GM11168 (cell line): ENCODE results near the gene MRPL53.

ENCODE experiments used
- in situ Hi-C: fragments of 300-500 bp; cut with MboI; formaldehyde crosslinking; loops from one replicate; pipeline ENCODE4 v1.12.0; 2022; ENCODE audit warnings: low sequenced_read_pairs; ENCODE audit not compliant: unreplicated experiment

MRPL53 gene

DNA sequence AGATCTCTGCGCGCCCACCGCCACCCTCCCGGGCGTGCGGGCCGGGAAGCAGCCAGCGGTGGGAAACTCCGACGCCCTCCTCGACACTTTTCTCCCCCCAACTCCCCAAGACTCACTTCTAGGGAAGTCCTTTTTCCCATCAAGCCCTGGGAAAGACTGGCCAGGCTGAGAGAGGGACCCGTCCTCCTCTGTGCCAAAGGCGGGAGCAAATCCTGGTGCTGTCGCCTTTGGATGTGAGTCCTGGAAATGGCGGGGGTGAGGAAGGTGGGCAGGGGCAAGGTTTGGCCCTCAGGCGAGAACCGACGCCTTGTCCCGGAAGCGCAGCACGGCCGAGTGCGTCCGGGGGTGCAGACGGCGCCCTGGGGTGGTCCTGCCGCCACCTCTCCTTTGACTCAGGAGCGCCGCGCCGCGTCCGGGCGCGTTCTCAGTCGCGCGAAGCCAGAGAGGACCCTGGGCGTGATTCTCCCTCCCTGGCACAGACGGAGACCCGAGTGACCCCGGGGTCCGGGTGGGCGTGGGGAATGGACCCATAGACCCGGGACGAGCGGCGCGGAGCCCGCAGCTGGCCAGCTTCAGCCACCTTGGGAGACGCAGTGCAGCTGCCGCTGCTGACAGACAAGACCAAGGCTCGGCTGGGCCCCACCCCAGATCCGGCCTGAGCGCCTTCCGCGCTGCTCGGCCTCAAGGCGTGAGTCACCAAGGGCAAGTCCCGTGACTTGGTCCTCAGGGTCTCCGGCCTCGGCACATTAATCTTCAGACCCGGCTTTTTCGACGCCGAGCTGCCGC lies 30.4 kb upstream of the MRPL53 start:
- in situ Hi-C loops = no loop called here

DNA sequence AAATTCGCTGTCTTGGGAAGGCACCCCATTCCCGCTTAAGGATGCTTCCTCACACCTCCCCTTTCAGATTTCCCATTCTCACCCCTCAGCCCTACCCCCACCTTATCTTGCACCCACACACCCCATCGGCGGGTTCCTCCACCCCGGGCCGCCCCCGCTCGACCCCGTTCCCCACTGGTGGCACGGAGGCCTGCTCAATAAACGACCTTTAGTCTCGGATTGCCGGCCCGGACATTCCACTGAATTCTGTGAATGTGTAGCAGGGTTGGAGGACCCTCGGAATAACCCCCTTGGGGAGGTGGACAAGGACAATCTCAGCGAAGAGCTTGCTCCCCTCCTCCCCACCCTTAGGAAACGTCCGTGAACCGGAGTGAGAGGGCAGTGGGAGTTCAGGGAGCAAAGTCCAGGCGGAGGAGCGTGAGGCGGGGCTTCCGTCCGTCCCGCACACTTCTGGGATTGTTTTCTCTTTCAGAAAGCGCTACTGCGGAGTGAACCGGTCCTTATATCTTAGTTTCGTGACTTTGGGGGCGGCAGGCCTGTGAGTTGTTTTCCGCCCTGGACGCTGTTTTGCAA lies 29.8 kb upstream of the MRPL53 start:
- in situ Hi-C loops = no loop called here

DNA sequence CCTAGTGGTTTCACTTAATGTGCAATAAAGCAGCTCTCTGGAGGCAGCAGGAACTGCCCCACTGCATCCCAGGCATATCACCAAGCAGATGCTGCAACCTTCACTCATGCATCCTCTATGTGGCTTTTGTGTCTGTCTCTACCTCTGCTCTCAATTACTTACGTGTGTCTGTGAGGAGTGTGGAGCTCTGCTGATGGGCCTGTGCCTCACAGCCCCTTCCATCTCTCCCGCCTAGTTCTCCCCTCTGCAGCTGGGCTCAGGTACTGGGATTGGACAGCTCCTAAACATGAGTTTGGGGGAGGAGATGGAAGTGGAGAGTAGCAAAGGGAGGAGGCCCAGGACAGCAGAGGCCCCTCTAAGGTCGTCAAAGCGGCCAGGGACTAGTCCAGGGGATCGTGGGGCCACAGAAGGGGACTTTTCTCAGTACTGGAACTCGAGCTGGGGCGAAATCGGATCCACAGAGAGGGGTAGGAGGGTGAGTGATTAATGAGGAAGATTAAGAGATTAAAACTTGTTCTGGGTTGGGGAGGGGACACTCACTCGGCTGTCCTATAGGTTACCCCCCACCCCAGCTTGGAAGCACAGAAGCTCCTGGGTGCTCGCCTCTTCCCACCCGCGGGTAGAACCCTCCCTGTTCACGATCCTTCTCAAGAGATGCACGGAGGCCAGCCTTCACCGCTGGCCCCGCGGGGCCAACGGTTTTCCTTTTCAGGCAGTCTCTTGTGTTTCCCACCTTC lies 29.0 kb upstream of the MRPL53 start:
- in situ Hi-C loops = no loop called here

DNA sequence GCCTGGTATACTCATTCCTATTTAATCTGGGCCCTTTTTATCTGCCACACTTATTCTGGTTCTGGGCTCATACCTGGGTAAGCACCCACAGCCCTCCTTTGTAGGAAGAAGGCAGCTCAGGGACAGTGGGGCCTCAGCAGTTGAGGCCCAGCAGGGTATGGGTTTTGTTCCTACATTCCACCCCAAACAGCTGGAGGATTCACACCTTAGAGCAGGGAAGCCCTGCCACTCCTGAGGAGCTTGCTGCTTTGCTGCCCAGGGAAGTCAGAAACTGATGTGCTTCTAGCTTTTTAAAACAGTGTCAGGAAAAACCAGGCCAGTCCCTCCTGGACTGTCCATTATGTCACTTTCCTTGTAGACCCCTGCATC lies 28.1 kb upstream of the MRPL53 start:
- in situ Hi-C loops = no loop called here

DNA sequence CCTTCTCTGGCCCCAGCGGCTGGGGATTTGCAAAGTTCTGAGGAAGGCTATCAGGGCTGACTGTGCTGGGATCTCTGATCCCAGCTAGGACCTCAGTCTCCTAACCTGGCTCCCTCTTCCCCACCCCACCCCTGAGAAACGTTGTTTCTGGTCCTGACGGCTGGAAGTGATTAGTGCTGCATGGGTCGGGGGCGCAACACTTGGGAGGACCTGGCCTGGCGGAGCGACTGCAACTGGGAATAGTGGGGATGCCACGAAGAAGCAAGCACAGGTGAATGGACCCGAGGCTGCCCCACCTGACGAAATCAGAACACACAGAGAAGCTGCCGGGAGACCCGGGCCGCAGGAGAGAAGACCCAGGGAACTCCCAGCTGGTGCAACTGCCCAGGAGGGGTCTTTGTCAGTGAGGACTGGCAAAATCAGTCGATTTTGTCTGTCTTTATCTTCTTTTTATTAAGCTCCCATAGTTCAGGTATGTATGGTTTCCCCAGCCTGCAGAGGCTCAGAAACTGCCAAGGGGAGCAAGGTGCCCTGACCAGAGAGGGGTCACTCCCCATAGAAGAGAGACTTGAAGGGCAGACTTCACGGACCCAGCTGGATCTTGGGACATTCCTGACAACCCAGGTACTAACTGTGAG lies 27.6 kb upstream of the MRPL53 start:
- in situ Hi-C loops = no loop called here

DNA sequence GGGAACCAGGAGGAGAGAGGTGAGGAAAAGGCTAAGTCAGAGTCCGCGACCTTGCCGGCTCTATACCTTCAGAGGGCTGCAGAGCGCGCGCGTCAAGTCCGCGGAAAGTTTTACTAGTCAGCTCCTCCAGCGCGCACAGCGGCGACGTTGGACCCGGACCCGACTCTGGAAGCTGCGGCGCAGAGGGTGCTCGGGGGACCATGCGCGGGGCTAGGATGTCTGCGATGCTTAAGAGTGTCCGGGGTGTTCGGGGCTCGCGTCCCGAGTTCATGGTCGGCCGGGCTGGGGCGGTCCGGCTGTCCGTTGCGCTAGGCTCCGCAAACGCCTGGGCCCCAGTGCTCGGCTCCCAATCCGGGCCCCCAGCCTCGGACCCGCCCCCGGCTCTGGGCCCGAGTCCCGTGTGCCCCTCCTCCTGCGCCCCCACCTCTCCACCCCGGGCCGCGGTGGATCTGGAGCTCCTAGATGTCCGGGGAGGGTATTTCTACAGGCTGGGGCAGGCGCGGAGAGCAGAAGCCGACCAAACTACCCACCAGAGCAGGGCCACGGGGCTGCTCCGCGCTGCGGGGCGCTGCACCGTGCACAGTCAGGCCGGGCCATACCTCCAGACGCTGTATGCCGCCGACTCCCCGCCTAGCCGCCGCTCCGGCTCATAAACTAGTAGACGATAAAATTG lies 26.9 kb upstream of the MRPL53 start, which contains the start of gene LBX2:
TSS of gene LBX2 (minus strand) at position 337 of the 673 bp plus-strand sequence. CDS start at position 271, 66 bp downstream.
- in situ Hi-C loops = no loop called here

- in situ Hi-C loops = no loop called here
Measured at GRCh38 chr2:74498500-74499266, 26.2 kb upstream of the MRPL53 start.

DNA sequence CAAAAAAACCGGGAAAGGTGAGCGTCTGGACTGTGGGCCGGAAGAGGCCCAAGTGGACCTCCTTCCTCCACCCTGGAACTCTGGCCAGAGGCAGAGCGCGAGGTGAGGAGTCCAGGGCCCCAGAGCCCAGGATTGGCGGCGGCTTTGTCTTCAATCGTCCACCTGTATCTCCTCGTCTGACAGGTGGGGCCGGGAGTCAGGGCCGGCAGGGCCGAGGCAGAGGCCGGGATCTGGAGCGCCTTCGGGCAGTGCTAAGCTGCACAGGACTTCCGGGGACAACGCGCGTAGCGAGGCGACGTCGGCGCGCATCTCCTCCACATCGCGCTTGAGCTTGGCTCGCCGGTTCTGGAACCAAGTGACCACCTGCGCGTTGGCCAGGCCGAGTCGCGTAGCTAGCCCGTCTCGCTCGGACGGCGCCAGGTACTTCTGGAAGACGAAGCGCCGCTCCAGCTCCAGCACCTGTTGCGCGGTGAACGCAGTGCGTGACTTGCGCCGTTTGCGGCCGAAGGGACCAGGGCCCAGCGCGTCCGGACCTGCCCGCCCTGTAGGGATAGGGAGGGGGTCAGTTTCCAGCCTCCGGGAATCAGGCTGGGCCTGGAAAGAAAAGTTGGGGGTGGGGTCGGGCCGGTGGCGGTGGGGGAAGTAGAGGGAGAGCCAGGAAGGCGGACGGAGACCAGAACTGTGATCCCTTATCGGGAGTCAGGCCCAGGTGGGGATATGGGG lies 25.5 kb upstream of the MRPL53 start:
- in situ Hi-C loops = no loop called here

- in situ Hi-C loops = no loop called here
Measured at GRCh38 chr2:74496997-74497776, 24.7 kb upstream of the MRPL53 start.

DNA sequence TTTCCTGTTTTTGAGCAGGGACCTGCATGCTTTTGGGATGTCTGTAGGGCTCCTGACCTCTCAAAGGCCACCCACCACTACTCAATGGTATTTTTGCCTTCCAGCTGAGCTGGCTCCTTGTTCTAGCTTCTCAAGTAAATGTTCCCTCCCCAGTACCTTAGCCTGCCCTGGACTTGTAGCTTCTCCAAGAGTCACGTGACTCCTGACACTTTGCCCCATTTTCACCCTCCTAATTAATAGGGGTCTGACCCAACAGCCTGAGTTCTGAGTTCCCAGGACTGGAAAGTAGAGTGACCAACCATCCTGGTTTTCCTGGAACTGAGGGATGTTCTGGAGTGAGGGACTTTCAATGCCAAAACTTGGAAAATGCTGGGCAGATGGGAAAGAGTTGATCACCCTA lies 23.0 kb upstream of the MRPL53 start:
- in situ Hi-C loops = no loop called here

- in situ Hi-C loops = no loop called here
Measured at GRCh38 chr2:74493546-74493945, 21.1 kb upstream of the MRPL53 start.

- in situ Hi-C loops = no loop called here
Measured at GRCh38 chr2:74491648-74492544, 19.4 kb upstream of the MRPL53 start.

DNA sequence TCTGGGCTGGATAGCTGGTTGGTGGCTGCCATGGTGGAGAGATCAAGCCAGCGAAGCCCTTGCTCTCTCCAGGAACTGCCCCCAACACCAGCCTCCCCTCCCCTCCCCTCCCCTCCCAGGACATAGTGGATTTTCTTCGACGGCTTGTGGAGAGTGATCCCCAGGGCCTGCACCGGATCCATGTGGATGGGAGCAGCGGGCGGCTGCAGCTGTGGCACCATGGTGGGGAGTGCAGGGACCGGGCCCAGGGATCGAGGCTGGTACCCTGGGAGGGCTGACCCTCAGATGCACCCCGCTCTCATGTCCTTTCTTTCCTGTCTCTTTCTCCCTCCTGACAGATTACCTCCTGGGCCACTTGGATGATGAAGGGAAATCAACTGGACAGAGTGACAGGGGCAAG lies 17.4 kb upstream of the MRPL53 start:
- in situ Hi-C loops = no loop called here

GRCh38 chr2:74488643-74489481 lies 16.4 kb upstream of the MRPL53 start:
- in situ Hi-C loops = no loop called here

- in situ Hi-C loops = no loop called here
Measured at GRCh38 chr2:74486141-74486540, 13.7 kb upstream of the MRPL53 start.

DNA sequence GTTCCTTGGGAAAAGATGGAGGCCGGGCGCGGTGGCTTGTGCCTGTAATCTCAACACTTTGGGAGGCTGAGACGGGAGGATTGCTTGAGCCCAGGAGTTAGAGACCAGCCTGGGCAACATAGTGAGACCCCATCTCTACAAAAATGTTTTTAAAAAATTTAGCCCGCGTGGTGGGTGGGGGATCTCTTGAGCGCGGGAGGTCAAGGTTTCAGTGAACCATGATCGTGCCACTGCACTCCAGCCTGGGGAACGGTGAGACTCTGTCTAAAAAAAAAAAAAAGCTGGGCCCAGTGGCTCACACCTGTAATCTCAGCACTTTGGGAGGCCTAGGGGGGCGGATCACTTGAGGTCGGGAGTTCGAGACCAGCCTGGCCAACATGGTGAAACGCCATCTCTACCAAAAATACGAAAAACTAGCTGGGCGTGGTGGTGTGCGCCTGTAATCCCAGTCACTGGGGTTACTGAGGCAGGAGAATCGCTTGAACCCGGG lies 11.2 kb upstream of the MRPL53 start:
- in situ Hi-C loops = loop anchor here (5.0 kb wide), 1 partner anchor 94 kb away; no protein-coding TSS in a partner anchor
